Testis (tissue), 3 donors: ENCODE measurements around the gene MICA. TPM values are rescaled to one million over a fixed set of nuclear protein-coding genes. Genes with fewer than 3 reads are reported as not detected.
"Not testable (repeated sequence)": the region's sequence is repeated elsewhere in the genome, so short reads cannot be mapped to it uniquely, and the experiment has no call there.

ENCODE experiments used
- DNase-seq: peaks from one replicate; pipeline ENCODE4 v3.0.0-alpha.2; 2019
- H3K27ac ChIP-seq, 2 donors: fragments of 200-600 bp; sonication (generic); one replicate each; pipeline ENCODE4 v1.5.1; 2019
- H3K27me3 ChIP-seq: fragments of 200-600 bp; sonication (generic); one replicate; pipeline ENCODE4 v1.5.1; 2019
- H3K36me3 ChIP-seq: fragments of 200-600 bp; sonication (generic); one replicate; pipeline ENCODE4 v1.5.1; 2017; ENCODE audit warnings: low read depth; ENCODE audit errors: missing control alignments
- H3K4me1 ChIP-seq: fragments of 200-600 bp; sonication (generic); one replicate; pipeline ENCODE4 v1.5.1; 2019
- H3K4me3 ChIP-seq, 2 donors: fragments of 200-600 bp; sonication (generic); one replicate each; pipeline ENCODE4 v1.5.1; 2017 to 2019
- H3K9me3 ChIP-seq: fragments of 200-600 bp; sonication (generic); one replicate; pipeline ENCODE4 v1.5.1; 2017
- POLR2A ChIP-seq: fragments of 450-650 bp; IDR thresholded peaks from one replicate; pipeline ENCODE4 v1.6.1; 2017; ENCODE audit warnings: antibody characterized with exemption, mild to moderate bottlenecking, moderate library complexity
- WGBS, 2 donors: methylation state at CpG; one replicate each; pipeline ENCODE4 v1.1.5; 2018; 5-methylcytosine and 5-hydroxymethylcytosine counted together
- intact Hi-C: fragments of 100-400 bp; cut with DNase I; formaldehyde crosslinking; loops from one replicate; pipeline ENCODE4 v1.15.1; 2023; ENCODE audit warnings: low total_unique reads
- polyA plus RNA-seq: library from polyadenylated mRNA; stranded (reverse); fragments of 350-450 nt; fragmentation: Illumina TruSeq; extraction: RNeasy Lipid Tissue Mini Kit (QIAGEN cat#74804); gene quantifications from one replicate; pipeline ENCODE4 v1.2.3, GENCODE V29; 2014; ENCODE audit warnings: low read depth, low replicate concordance; ENCODE audit not compliant: insufficient read depth
- total RNA-seq, 2 donors: library from RNA; depleted of rRNA; stranded (reverse); fragments of >200 nt; gene quantifications; one replicate each; pipeline ENCODE4 v1.2.3, GENCODE V29; 2016
- TF ChIP-seq, protein P1 (sequence below), 3 experiments: fragments of 450-650 bp in 2 of 3; fragments of 200-600 bp in 1 of 3; sonication (generic) in 1 of 3; IDR thresholded peaks; one replicate each; pipeline ENCODE4 v1.5.1; 2016 to 2019; ENCODE audit warnings: antibody characterized with exemption in 3 of 3, mild to moderate bottlenecking in 2 of 3, moderate library complexity in 1 of 3

MICA gene
- total and polyA plus RNA-seq, 3 donors from 2014 or later, result 18.2 to 28.2 (median 24.7) TPM

- Histone ChIP-seq H3K27ac (no peak overlapping the region), H3K27me3 (no peaks in the 10 kb centered on the region), H3K4me3 (no peak overlapping the region), H3K36me3 (no peaks in the 10 kb centered on the region), H3K9me3 (no peaks in the 10 kb centered on the region), H3K4me1 (peaks cover 6% of the 10 kb centered on the region)
- 66 to 84% methylated on average over 4 of the region's 4 CpGs for WGBS, 2 donors
- no peak for DNase-seq
- intact Hi-C loops, result no loop called here
- TF ChIP-seq POLR2A, result no peak
- TF ChIP-seq, protein P1, sequence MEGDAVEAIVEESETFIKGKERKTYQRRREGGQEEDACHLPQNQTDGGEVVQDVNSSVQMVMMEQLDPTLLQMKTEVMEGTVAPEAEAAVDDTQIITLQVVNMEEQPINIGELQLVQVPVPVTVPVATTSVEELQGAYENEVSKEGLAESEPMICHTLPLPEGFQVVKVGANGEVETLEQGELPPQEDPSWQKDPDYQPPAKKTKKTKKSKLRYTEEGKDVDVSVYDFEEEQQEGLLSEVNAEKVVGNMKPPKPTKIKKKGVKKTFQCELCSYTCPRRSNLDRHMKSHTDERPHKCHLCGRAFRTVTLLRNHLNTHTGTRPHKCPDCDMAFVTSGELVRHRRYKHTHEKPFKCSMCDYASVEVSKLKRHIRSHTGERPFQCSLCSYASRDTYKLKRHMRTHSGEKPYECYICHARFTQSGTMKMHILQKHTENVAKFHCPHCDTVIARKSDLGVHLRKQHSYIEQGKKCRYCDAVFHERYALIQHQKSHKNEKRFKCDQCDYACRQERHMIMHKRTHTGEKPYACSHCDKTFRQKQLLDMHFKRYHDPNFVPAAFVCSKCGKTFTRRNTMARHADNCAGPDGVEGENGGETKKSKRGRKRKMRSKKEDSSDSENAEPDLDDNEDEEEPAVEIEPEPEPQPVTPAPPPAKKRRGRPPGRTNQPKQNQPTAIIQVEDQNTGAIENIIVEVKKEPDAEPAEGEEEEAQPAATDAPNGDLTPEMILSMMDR (IDR thresholded peaks at IDR 0.05), result no peak
Measured at GRCh38 chr6:31394381-31394780, 9.0 kb upstream of the MICA start.

DNA sequence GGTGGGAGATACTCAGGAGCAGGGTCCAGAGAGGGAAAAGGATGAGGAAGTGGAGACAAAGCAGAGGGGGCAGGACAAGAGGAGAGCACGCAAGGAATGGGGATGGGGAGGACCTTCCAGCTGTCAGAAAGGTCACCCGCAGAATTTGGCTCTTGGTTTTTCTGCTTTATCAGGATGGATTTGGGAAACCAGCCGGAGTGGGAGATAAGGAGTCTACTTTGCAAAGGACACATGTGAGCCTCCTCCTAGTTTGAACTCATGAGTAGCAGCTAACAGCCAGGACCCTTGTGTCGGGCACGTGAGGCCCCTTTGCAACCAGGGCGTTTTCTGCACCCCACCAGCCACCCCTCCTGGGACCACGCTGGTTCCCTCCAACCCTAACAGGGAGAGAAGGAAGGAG, 7.6 kb upstream of the MICA start:
- H3K9me3 ChIP-seq, result no peaks in the 10 kb centered on the region
- intact Hi-C loops, result loop anchor here (5.0 kb wide), 1 partner anchor 46 kb away; no protein-coding TSS in a partner anchor
- no peak overlapping the region for H3K4me3 ChIP-seq
- no peak for TF ChIP-seq POLR2A
- DNase-seq, result no peak
- H3K36me3 ChIP-seq, result no peaks in the 10 kb centered on the region
- peaks cover 6% of the 10 kb centered on the region for H3K4me1 ChIP-seq
- H3K27me3 ChIP-seq, result no peaks in the 10 kb centered on the region
- no peak overlapping the region for H3K27ac ChIP-seq
- WGBS, 2 donors, result 73 to 78% methylated on average over 6 to 7 of the region's 7 CpGs

- WGBS, 2 donors, result 40 to 45% methylated on average over 10 to 11 of the region's 11 CpGs
- peaks cover 9% of the 10 kb centered on the region for H3K4me1 ChIP-seq
- no peaks in the 10 kb centered on the region for H3K36me3 ChIP-seq
- no peak overlapping the region for H3K4me3 ChIP-seq
- DNase-seq, result peak; percentile 89
- no peaks in the 10 kb centered on the region for H3K9me3 ChIP-seq
- intact Hi-C loops, result loop anchor here (5.0 kb wide), 1 partner anchor 46 kb away; no protein-coding TSS in a partner anchor
- TF ChIP-seq, protein P1 (IDR thresholded peaks at IDR 0.05), result peak; percentile 68 to 94 (median 86)
- no peak for TF ChIP-seq POLR2A
- H3K27me3 ChIP-seq, result no peaks in the 10 kb centered on the region
- H3K27ac ChIP-seq, result no peak overlapping the region
Measured at GRCh38 chr6:31396422-31397152, 6.8 kb upstream of the MICA start.

DNA sequence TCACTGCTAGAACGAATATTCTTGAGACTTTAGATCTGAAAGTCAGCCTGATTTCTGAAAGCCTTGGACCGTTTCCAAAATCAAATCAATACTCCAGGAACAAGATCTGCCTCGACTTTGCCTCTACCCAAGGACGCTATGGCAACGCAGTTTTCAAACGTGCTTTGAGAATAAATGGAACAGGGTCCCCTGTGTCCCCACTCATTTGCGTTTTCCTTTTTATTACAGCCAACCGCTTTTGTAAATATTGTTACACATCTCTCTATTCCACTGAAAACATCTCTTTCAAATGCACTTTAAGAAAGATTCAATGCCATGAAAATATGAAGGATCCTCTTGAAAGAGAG, 6.3 kb upstream of the MICA start:
- H3K4me3 ChIP-seq, H3K27ac ChIP-seq: not testable (repeated sequence)

DNA sequence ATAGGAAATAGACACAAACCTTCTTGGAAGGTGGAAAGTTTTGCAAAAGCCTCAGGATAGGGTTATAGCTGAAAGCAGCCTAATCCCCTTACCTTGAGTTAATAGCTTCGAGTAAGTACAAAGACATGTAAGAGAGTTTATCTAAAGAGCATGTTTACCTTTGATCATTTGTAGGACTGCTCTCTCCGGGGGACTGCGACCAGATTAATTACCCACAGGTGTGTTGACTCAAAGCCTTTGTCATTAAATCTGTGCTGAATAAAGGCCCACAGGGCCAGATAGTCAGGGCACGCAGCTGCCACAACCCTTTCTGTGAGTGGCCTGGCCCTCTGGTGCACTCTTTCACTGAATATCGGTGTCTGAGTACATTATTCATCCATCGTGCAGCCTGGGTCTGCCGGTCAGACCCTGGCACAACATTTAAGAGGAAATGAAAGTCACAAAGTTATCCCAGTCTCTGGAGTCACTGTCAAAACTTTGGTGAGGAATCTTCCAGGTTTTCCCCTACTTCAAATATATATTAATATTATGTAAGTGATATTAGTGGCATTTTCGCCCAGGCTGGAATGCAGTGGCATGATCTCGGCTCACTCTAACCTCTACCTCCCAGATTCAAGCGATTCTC, 5.4 kb upstream of the MICA start:
- TF ChIP-seq, protein P1 (IDR thresholded peaks at IDR 0.05), result no peak
- TF ChIP-seq POLR2A, result no peak
- peaks cover 19% of the 10 kb centered on the region for H3K4me1 ChIP-seq
- no peaks in the 10 kb centered on the region for H3K27me3 ChIP-seq
- no peak overlapping the region for H3K27ac ChIP-seq
- intact Hi-C loops, result loop anchor here (5.0 kb wide), 1 partner anchor 44 kb away; no protein-coding TSS in a partner anchor
- no peaks in the 10 kb centered on the region for H3K36me3 ChIP-seq
- WGBS, 2 donors, result 80 to 82% methylated on average over 10 of the region's 10 CpGs
- H3K4me3 ChIP-seq, result no peak overlapping the region
- DNase-seq, result no peak
- no peaks in the 10 kb centered on the region for H3K9me3 ChIP-seq

More for the DNA sequence above, 6.3 kb upstream of the MICA start:
- WGBS, 2 donors, result 20 to 24% methylated on average over 8 of the region's 8 CpGs
- not testable (repeated sequence) for H3K27me3 ChIP-seq, H3K9me3 ChIP-seq, DNase-seq, H3K36me3 ChIP-seq
- intact Hi-C loops, result loop anchor here (5.0 kb wide), 1 partner anchor 45 kb away; no protein-coding TSS in a partner anchor
- peaks cover 14% of the 10 kb centered on the region for H3K4me1 ChIP-seq
